Measurements from ENCODE around the gene C1orf105.

DNA sequence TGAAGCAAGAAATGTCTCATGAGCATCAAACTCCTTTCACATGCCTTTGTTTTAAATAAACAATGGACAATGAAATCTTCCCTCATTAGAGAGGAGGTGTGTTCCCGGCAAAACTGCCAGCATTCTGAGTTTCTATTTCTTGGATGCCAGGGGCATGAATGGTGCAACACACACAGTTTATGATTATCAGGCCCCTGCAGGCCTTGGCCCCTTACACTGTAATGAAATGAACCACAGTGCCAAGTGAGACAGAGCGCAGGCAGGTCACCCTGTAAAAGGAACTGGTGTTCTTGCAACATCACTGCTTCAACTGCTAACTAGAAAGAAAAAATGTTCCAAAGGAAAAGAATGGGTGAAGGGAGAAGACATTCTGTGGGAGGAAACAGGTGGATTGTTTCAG is 27.2 kb downstream of the C1orf105 start:
- TF ChIP-seq EZH2 (IDR thresholded peaks at IDR 0.05; ENCODE audit: low read depth, unreplicated experiment) (no peak), POLR2AphosphoS5 (IDR thresholded peaks at IDR 0.05; ENCODE audit: low read depth) (no peak), CTCF (conservative IDR thresholded peaks at IDR 0.05; ENCODE audit: low read depth in 2 of 2) (no peak), CREB1 (CRISPR knock-in tag; IDR thresholded peaks at IDR 0.05; ENCODE audit: low read depth) (no peak), EZH2phosphoT487 (IDR thresholded peaks at IDR 0.05; ENCODE audit: unreplicated experiment) (no peak)
